Esophagus muscularis mucosa (tissue), 4 donors: ENCODE results near the gene LIAS.

Source experiments
- CTCF ChIP-seq, 3 experiments: fragments of 200-600 bp in 2 of 3; fragments of 450-650 bp in 1 of 3; sonication (generic) in 2 of 3; IDR thresholded peaks; one replicate each; pipeline ENCODE4 v1.5.1; 2017 to 2019; ENCODE audit warnings: antibody characterized with exemption in 3 of 3, mild to moderate bottlenecking in 2 of 3, moderate library complexity in 1 of 3
- EP300 ChIP-seq: sonication (generic); formaldehyde crosslinking; IDR thresholded peaks from one replicate; pipeline ENCODE4 v1.6.1; 2017; ENCODE audit warnings: antibody characterized with exemption
- POLR2A ChIP-seq: fragments of 450-650 bp; IDR thresholded peaks from one replicate; pipeline ENCODE4 v1.6.1; 2017; ENCODE audit warnings: antibody characterized with exemption, moderate library complexity, mild to moderate bottlenecking, low read depth

- TF ChIP-seq POLR2A, result no peak
- no peak for TF ChIP-seq CTCF (IDR thresholded peaks at IDR 0.05)
- no peak for TF ChIP-seq EP300
Measured at GRCh38 chr4:39522068-39522467, 63.2 kb downstream of the LIAS start.
